ENCODE results near the gene NLGN4Y. TPM values are rescaled to one million over a fixed set of nuclear protein-coding genes. Genes with fewer than 3 reads are reported as not detected.

NLGN4Y gene
- total RNA-seq, 1 experiment from 2014 or later = not detected

DNA sequence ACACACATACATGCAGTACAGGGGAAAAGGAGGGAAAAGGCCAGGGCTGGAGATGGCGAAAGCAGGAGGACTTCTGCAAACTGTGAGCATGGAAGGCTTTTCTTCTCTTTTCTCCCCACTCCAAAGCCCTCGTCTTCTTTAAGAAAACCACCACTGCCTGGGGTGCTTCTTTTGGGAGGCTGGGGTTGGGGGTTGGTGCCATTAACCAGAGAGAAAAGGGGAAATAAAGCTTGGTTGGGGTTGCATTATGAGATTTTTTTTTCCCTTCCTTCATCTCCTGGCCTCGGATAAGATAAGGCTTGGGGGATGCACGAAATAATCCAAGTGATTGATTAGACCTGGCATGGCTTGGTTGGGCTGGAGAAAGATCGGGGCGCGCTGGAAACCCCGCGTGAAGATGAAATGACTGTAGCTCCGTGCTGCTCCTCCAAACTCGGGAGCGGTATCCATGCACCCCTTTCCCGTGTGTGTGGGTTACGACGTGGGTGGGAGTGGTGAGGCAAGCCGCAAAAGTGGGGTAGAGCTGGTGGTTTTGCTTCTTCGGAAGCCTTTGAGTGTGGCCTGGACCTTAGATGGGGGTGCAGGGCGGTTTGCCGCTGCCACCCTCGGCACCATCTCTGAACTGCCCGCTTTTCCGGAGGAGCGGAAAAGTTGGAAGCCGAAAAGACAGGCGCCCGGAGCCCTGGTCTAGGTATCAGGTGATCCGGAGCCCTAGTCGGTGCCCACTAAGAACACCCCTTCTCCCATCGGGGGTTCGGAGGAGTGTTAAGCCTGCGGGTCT, 648 bp upstream of the NLGN4Y start:
- ChIA-PET CTCF (no interaction called here), POLR2A (ENCODE audit: unreplicated experiment) (no interaction called here)
- BruUV-seq (replicated peaks) = no TSS peak
- H3K9me3 ChIP-seq (ENCODE audit: insufficient read depth, low read depth) = no peaks in the 10 kb centered on the region
- intact Hi-C loops (cut with micrococcal nuclease; ENCODE audit: unreplicated experiment) = no loop called here
- H3K4me3 ChIP-seq = no peak overlapping the region
- H2AFZ ChIP-seq = no peak overlapping the region
- no peak for TF ChIP-seq EZH2 (IDR thresholded peaks at IDR 0.05; ENCODE audit: low read depth)
- TF ChIP-seq, protein P1, sequence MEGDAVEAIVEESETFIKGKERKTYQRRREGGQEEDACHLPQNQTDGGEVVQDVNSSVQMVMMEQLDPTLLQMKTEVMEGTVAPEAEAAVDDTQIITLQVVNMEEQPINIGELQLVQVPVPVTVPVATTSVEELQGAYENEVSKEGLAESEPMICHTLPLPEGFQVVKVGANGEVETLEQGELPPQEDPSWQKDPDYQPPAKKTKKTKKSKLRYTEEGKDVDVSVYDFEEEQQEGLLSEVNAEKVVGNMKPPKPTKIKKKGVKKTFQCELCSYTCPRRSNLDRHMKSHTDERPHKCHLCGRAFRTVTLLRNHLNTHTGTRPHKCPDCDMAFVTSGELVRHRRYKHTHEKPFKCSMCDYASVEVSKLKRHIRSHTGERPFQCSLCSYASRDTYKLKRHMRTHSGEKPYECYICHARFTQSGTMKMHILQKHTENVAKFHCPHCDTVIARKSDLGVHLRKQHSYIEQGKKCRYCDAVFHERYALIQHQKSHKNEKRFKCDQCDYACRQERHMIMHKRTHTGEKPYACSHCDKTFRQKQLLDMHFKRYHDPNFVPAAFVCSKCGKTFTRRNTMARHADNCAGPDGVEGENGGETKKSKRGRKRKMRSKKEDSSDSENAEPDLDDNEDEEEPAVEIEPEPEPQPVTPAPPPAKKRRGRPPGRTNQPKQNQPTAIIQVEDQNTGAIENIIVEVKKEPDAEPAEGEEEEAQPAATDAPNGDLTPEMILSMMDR (conservative IDR thresholded peaks at IDR 0.05) = no peak
- H3F3A ChIP-seq (ENCODE audit: insufficient read depth, low read depth) = no peaks in the 10 kb centered on the region
- no peaks in the 10 kb centered on the region for H3K27me3 ChIP-seq (ENCODE audit: insufficient read depth, low read depth)
- no peaks in the 10 kb centered on the region for H3K4me1 ChIP-seq (replicated peaks; ENCODE audit: insufficient read depth)
- no peaks in the 10 kb centered on the region for H3K9me2 ChIP-seq (ENCODE audit: insufficient read depth)
- no peaks in the 10 kb centered on the region for H3K36me3 ChIP-seq (ENCODE audit: low read depth)
- no peaks in the 10 kb centered on the region for H4K20me1 ChIP-seq (ENCODE audit: insufficient read depth)
- no peak overlapping the region for H3K27ac ChIP-seq
- DNase-seq = no peak
- no peak overlapping the region for H3K4me2 ChIP-seq
- no peaks in the 10 kb centered on the region for H3K79me2 ChIP-seq (ENCODE audit: low read depth)

DNA sequence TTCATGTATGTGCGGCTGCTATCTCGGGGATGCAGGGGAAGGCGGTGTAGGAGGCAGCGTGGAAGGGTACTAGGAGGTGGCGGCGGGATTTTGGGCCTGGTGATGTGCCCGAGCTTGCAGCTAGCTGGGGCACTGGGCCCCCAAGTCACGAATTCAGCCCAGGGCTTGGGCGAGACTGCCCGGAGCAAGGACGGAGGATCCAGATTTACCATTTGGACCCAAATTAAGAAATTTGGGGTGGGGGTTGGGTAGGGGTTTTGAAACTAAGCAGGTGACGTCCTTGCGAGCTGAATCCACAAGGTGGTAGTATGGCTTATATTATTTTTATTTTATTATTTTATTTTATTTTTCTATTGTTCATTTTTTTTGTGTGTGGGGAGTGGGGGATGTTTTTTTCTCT, 986 bp downstream of the NLGN4Y start:
- no peaks in the 10 kb centered on the region for H3K9me2 ChIP-seq (ENCODE audit: insufficient read depth)
- no TSS peak for BruUV-seq (replicated peaks)
- no peak overlapping the region for H3K27ac ChIP-seq

DNA sequence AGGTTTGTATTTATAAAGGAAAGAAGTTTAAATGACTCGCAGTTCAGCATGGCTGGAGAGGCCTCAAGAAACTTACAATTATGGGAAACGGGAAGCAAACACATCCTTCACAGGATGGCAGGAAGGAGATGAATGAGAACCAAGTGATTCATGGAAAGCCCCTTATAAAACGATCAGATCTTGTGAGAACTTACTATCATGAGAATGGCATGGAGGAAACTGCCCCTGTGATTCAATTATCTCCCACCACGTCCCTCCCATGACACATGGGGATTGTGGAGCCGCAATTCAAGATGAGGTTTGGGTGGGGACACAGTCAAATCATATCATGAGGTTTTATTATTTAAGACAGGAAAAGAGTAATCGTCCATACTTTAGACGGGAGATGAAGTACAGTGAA, 4.0 kb downstream of the NLGN4Y start:
- Histone ChIP-seq H3K9me2 (ENCODE audit: insufficient read depth) (no peaks in the 10 kb centered on the region), H2AFZ (no peak overlapping the region), H3K27me3 (ENCODE audit: insufficient read depth, low read depth) (no peaks in the 10 kb centered on the region), H3K79me2 (ENCODE audit: low read depth) (no peaks in the 10 kb centered on the region), H3K27ac (no peak overlapping the region), H3K4me1 (replicated peaks; ENCODE audit: insufficient read depth) (no peaks in the 10 kb centered on the region), H4K20me1 (ENCODE audit: insufficient read depth) (no peaks in the 10 kb centered on the region), H3K9me3 (ENCODE audit: insufficient read depth, low read depth) (no peaks in the 10 kb centered on the region), H3K4me3 (no peak overlapping the region), H3K4me2 (no peak overlapping the region), H3K36me3 (ENCODE audit: low read depth) (no peaks in the 10 kb centered on the region), H3F3A (ENCODE audit: insufficient read depth, low read depth) (no peaks in the 10 kb centered on the region)
- no peak for TF ChIP-seq EZH2 (IDR thresholded peaks at IDR 0.05; ENCODE audit: low read depth)
- TF ChIP-seq, protein P1 (conservative IDR thresholded peaks at IDR 0.05) = no peak
- ChIA-PET CTCF (no interaction called here), POLR2A (ENCODE audit: unreplicated experiment) (no interaction called here)
- no peak for DNase-seq
- BruUV-seq (replicated peaks) = no TSS peak
- intact Hi-C loops (cut with micrococcal nuclease; ENCODE audit: unreplicated experiment) = no loop called here

More for the DNA sequence above, 986 bp downstream of the NLGN4Y start:
- POLR2A ChIA-PET (ENCODE audit: unreplicated experiment) = no interaction called here
- no peak for DNase-seq
- H3K4me3 ChIP-seq = no peak overlapping the region
- TF ChIP-seq, protein P1 (conservative IDR thresholded peaks at IDR 0.05) = no peak
- no peak for TF ChIP-seq EZH2 (IDR thresholded peaks at IDR 0.05; ENCODE audit: low read depth)
- intact Hi-C loops (cut with micrococcal nuclease; ENCODE audit: unreplicated experiment) = no loop called here
- H3K4me2 ChIP-seq = no peak overlapping the region
- H4K20me1 ChIP-seq (ENCODE audit: insufficient read depth) = no peaks in the 10 kb centered on the region
- H3K79me2 ChIP-seq (ENCODE audit: low read depth) = no peaks in the 10 kb centered on the region
- H3K9me3 ChIP-seq (ENCODE audit: insufficient read depth, low read depth) = no peaks in the 10 kb centered on the region
- H3K27me3 ChIP-seq (ENCODE audit: insufficient read depth, low read depth) = no peaks in the 10 kb centered on the region
- H3F3A ChIP-seq (ENCODE audit: insufficient read depth, low read depth) = no peaks in the 10 kb centered on the region
- H3K4me1 ChIP-seq (replicated peaks; ENCODE audit: insufficient read depth) = no peaks in the 10 kb centered on the region
- no peak overlapping the region for H2AFZ ChIP-seq
- CTCF ChIA-PET = no interaction called here
- H3K36me3 ChIP-seq (ENCODE audit: low read depth) = no peaks in the 10 kb centered on the region

All from PC-9 (cell line).